Endodermal cell (in vitro differentiated cells): ENCODE measurements around the gene SMYD1. TPM values are rescaled to one million over a fixed set of nuclear protein-coding genes. Genes with fewer than 3 reads are reported as not detected.

Experiments
- DNase-seq: peaks from one replicate; pipeline ENCODE4 v3.0.0-alpha.2; 2017
- H3K27ac ChIP-seq: 2 replicates; pipeline ENCODE4 v1.5.1; 2013; ENCODE audit warnings: mild to moderate bottlenecking, low read depth, low read length, moderate library complexity
- H3K27me3 ChIP-seq: 2 replicates; pipeline ENCODE4 v1.6.1; 2013; ENCODE audit warnings: mild to moderate bottlenecking, low read length, moderate library complexity; ENCODE audit not compliant: insufficient read depth, control insufficient read depth, poor library complexity, severe bottlenecking
- H3K36me3 ChIP-seq: 2 replicates; pipeline ENCODE4 v1.7.0; 2013; ENCODE audit warnings: mild to moderate bottlenecking, low read length, moderate library complexity; ENCODE audit not compliant: control insufficient read depth, insufficient read depth
- H3K4me1 ChIP-seq: one replicate; pipeline ENCODE4 v1.7.0; 2013; ENCODE audit warnings: low read length; ENCODE audit not compliant: control insufficient read depth, insufficient read depth
- H3K4me3 ChIP-seq: 2 replicates; pipeline ENCODE4 v1.5.1; 2013; ENCODE audit warnings: mild to moderate bottlenecking, low read length, moderate library complexity
- H3K9ac ChIP-seq: 2 replicates; pipeline ENCODE4 v1.6.1; 2013; ENCODE audit warnings: mild to moderate bottlenecking, low read length, moderate library complexity; ENCODE audit not compliant: poor library complexity, severe bottlenecking; ENCODE audit errors: extremely low read depth
- H3K9me3 ChIP-seq: 2 replicates; pipeline ENCODE4 v1.6.1; 2013; ENCODE audit warnings: mild to moderate bottlenecking, low read length, moderate library complexity; ENCODE audit not compliant: control insufficient read depth
- H3K27ac Mint-ChIP-seq: 2 replicates; pipeline ENCODE4 v1.8.0; 2020; ENCODE audit warnings: mixed read lengths
- H3K27me3 Mint-ChIP-seq: 2 replicates; pipeline ENCODE4 v1.8.0; 2021; ENCODE audit warnings: mild to moderate bottlenecking, mixed read lengths; ENCODE audit not compliant: insufficient read depth
- H3K36me3 Mint-ChIP-seq: 2 replicates; pipeline ENCODE4 v1.8.0; 2020; ENCODE audit warnings: low read depth, mixed read lengths
- H3K4me1 Mint-ChIP-seq: 2 replicates; pipeline ENCODE4 v1.8.0; 2020; ENCODE audit warnings: mixed read lengths
- H3K4me3 Mint-ChIP-seq: 2 replicates; pipeline ENCODE4 v1.8.0; 2020; ENCODE audit warnings: mild to moderate bottlenecking, moderate library complexity, mixed read lengths
- H3K9me3 Mint-ChIP-seq: 2 replicates; pipeline ENCODE4 v1.8.0; 2020; ENCODE audit warnings: mild to moderate bottlenecking, mixed read lengths
- WGBS, 2 experiments: methylation state at CpG; one replicate each; pipeline versions ENCODE4 v1.1.5 to v1.1.7; 2013; ENCODE audit warnings: missing lambda C conversion rate in 2 of 2, mixed read lengths in 1 of 2; ENCODE audit not compliant: insufficient coverage in 1 of 2, insufficient read length in 1 of 2; 5-methylcytosine and 5-hydroxymethylcytosine counted together
- total RNA-seq, 2 donors: library from RNA; stranded (reverse); fragmentation: NEBNext Ultra II Directional in 1 of 2; extraction: Animal tissue kit (Norgen Biotek cat#: 25700) in 1 of 2; gene quantifications; 2 replicates in 1 of 2; 3 replicates in 1 of 2; pipeline ENCODE4 v1.2.1, GENCODE V29; 2021
- TF ChIP-seq, protein P1 (sequence below): fragments of 200-600 bp; sonication (generic); conservative IDR thresholded peaks from 2 replicates; pipeline ENCODE4 v1.5.0; 2021; ENCODE audit warnings: antibody characterized with exemption, mild to moderate bottlenecking

Gene SMYD1
- total RNA-seq, 2 donors from 2014 or later, result not detected

DNA sequence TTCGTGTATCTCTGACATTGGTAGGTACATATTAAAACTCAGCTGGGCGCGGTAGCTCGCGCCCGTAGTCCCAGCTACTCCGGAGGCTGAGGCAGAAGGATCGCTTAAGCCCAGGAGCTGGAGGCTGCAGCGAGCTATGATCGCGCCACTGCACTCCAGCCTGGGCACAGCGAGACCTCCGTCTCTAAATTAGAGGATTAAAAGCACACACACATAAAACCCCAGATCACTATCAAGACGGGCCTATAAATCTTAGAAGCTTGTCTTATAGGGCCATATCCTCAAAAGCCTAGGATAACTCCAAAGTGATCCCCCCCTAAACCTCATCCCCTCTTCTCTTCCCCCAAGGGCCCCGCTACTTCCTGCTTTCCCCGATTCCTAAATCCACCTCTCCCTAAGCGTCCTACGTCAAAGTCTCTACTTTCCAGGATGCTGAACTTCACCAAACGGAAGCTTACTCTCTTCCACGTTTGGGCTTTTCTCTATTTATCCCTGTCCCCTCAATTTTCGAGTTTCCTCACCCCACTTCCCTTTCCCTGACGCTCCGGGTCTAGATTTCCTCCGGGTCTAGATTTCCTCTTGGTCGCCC is 12.7 kb upstream of the SMYD1 start:
- H3K36me3 ChIP-seq, result peaks cover 11% of the 10 kb centered on the region
- no peaks in the 10 kb centered on the region for H3K27me3 ChIP-seq
- Mint-ChIP-seq H3K27me3 (peaks cover 2% of the 10 kb centered on the region), H3K27ac (peak overlapping the region; percentile 95), H3K36me3 (peaks cover 3% of the 10 kb centered on the region), H3K4me1 (peaks cover 17% of the 10 kb centered on the region), H3K4me3 (peak overlapping the region; percentile 96), H3K9me3 (no peaks in the 10 kb centered on the region)
- DNase-seq, result no peak
- H3K4me3 ChIP-seq, result peak overlapping the region; percentile 95
- H3K9me3 ChIP-seq, result no peaks in the 10 kb centered on the region
- H3K9ac ChIP-seq, result peak overlapping the region; percentile 76
- no peak overlapping the region for H3K27ac ChIP-seq
- peaks cover 3% of the 10 kb centered on the region for H3K4me1 ChIP-seq
- TF ChIP-seq, protein P1, sequence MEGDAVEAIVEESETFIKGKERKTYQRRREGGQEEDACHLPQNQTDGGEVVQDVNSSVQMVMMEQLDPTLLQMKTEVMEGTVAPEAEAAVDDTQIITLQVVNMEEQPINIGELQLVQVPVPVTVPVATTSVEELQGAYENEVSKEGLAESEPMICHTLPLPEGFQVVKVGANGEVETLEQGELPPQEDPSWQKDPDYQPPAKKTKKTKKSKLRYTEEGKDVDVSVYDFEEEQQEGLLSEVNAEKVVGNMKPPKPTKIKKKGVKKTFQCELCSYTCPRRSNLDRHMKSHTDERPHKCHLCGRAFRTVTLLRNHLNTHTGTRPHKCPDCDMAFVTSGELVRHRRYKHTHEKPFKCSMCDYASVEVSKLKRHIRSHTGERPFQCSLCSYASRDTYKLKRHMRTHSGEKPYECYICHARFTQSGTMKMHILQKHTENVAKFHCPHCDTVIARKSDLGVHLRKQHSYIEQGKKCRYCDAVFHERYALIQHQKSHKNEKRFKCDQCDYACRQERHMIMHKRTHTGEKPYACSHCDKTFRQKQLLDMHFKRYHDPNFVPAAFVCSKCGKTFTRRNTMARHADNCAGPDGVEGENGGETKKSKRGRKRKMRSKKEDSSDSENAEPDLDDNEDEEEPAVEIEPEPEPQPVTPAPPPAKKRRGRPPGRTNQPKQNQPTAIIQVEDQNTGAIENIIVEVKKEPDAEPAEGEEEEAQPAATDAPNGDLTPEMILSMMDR, result no peak
- WGBS, 2 experiments, result 3 to 30% methylated on average over 11 to 25 of the region's 25 CpGs

DNA sequence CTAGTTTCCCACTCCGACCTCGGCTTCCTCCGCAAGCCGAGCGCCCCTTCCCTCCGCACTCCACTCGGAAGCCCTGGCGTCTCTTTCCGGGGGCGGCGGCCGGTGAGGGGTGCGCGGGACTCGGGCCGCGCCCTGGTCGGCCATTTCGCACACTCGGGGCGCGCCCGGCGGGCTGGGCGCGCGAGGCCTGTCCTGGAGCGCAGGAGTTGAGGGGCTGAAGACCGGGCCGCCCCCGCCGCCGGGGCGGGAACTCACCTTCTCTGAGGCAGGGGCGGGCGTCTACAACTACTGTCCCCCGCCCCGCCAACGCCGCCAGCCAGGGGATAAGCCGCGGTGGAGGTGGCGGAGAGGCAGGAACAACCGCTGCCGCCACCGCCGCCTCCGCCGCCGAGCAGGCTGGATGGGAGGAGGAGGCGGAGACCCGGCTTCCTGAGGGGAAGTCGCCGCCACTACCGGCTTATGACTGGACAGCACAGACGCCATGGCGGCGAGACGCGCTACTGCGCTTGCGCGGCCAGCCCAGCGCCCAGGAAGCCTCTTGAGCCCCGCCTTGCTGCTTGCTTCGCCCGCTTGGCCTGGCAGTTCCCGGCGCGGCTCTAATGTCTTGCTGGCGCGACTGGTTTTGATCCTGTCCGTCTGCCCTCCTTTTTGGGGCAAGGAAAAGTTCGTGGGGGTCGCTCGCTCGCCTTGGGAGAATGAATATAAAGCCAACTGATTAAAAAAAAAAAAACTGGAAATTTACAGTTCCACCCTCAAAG is 12.1 kb upstream of the SMYD1 start, which contains the start of gene KRCC1:
KRCC1 (minus strand) TSS at position 413 of the 758 bp plus-strand sequence. CDS start 27,220 bp downstream, outside the sequence.
- TF ChIP-seq, protein P1, result no peak
- 0% methylated on average over 28 to 77 of the region's 77 CpGs for WGBS, 2 experiments
- peak within 1 kb of the TSS; percentile 83 for H3K27ac ChIP-seq
- H3K9ac ChIP-seq, result peak within 1 kb of the TSS; percentile 76
- DNase-seq, result peak; percentile 97
- H3K9me3 Mint-ChIP-seq, result no peaks in the 10 kb centered on the region
- peaks cover 11% of the 10 kb centered on the region for H3K36me3 ChIP-seq
- H3K4me3 Mint-ChIP-seq, result peak within 1 kb of the TSS; percentile 96
- peaks cover 2% of the 10 kb centered on the region for H3K27me3 Mint-ChIP-seq
- H3K9me3 ChIP-seq, result no peaks in the 10 kb centered on the region
- H3K36me3 Mint-ChIP-seq, result peaks cover 3% of the 10 kb centered on the region
- no peaks in the 10 kb centered on the region for H3K27me3 ChIP-seq
- H3K4me1 ChIP-seq, result peaks cover 3% of the 10 kb centered on the region
- H3K4me1 Mint-ChIP-seq, result peaks cover 18% of the 10 kb centered on the region
- peak within 1 kb of the TSS; percentile 95 for H3K27ac Mint-ChIP-seq
- peak within 1 kb of the TSS; percentile 95 for H3K4me3 ChIP-seq

DNA sequence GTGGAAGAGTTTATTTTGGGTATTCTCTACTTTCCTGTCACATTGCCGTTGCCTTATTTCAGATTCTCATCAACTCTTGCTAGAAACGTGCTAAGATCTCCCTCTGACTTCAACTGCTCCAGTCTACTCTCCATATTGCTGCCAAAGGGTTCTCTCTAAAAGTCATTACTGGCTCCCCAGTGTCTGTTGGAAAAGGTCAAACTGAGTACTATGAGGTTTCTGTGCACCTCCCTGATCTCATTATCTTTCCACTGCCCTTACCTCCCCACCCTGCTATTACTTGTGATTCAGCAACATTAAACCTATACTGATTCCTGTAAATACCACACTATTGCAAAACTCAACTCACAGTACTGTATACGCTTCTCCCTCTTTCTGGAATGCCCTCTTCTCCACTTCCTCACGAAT is 10.2 kb upstream of the SMYD1 start:
- TF ChIP-seq, protein P1, result no peak
- H3K4me3 Mint-ChIP-seq, result no peak overlapping the region
- 76 to 100% methylated on average over 3 to 4 of the region's 4 CpGs for WGBS, 2 experiments

More for the DNA sequence above, 10.2 kb upstream of the SMYD1 start:
- no peaks in the 10 kb centered on the region for H3K9me3 ChIP-seq
- peaks cover 5% of the 10 kb centered on the region for H3K36me3 ChIP-seq
- Mint-ChIP-seq H3K9me3 (no peaks in the 10 kb centered on the region), H3K36me3 (peaks cover 3% of the 10 kb centered on the region), H3K4me1 (peaks cover 24% of the 10 kb centered on the region), H3K27me3 (peaks cover 14% of the 10 kb centered on the region), H3K27ac (no peak overlapping the region)
- no peak overlapping the region for H3K9ac ChIP-seq
- DNase-seq, result no peak
- peaks cover 8% of the 10 kb centered on the region for H3K27me3 ChIP-seq
- peaks cover 3% of the 10 kb centered on the region for H3K4me1 ChIP-seq
- no peak overlapping the region for H3K4me3 ChIP-seq
- no peak overlapping the region for H3K27ac ChIP-seq
